WTC11 (cell line): ENCODE results near the gene PTCH1.

Source experiments
- MYBL2 ChIP-seq: sonication (generic); formaldehyde crosslinking; IDR thresholded peaks from 2 replicates; pipeline ENCODE4 v1.8.1; 2023; ENCODE audit warnings: mild to moderate bottlenecking, moderate library complexity, missing genetic modification reagents
- RELA ChIP-seq: sonication (generic); formaldehyde crosslinking; IDR thresholded peaks from 2 replicates; pipeline ENCODE4 v1.8.1; 2022; ENCODE audit warnings: missing genetic modification reagents, mild to moderate bottlenecking, borderline replicate concordance
- ZNF138 ChIP-seq: sonication (generic); formaldehyde crosslinking; conservative IDR thresholded peaks from 2 replicates; pipeline ENCODE4 v1.8.1; 2022; ENCODE audit warnings: mild to moderate bottlenecking, moderate library complexity, missing genetic modification reagents
- TF ChIP-seq, protein P1 (sequence below): sonication (generic); formaldehyde crosslinking; IDR thresholded peaks from 2 replicates; pipeline ENCODE4 v1.8.1; 2022; ENCODE audit warnings: low read depth, missing genetic modification reagents, borderline replicate concordance

DNA sequence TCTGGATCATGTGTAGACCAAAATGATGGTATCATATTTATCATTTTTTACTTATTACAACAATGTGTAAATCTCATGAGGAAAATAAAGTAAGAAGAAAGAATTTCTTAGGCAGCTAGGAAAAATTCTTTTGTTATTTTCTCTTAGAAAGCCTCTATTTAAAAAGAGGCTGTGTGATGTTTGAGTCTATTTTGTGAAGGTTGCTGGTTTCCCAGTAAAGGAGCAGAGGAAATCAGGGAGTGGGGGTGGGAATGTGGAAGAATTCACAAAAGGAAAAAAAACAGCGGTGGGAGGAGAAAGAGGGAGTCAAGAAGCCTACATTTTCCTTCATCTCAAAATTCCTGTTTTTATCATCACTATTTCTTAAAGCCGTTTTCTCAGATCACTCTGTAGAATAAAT, 20.1 kb downstream of the PTCH1 start:
- no peak for TF ChIP-seq MYBL2 (CRISPR knock-in tag)
- no peak for TF ChIP-seq RELA (CRISPR knock-in tag)
- no peak for TF ChIP-seq ZNF138 (CRISPR knock-in tag)
- TF ChIP-seq, protein P1, sequence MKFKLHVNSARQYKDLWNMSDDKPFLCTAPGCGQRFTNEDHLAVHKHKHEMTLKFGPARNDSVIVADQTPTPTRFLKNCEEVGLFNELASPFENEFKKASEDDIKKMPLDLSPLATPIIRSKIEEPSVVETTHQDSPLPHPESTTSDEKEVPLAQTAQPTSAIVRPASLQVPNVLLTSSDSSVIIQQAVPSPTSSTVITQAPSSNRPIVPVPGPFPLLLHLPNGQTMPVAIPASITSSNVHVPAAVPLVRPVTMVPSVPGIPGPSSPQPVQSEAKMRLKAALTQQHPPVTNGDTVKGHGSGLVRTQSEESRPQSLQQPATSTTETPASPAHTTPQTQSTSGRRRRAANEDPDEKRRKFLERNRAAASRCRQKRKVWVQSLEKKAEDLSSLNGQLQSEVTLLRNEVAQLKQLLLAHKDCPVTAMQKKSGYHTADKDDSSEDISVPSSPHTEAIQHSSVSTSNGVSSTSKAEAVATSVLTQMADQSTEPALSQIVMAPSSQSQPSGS (CRISPR knock-in tag) = no peak
